A549 (cell line): ENCODE results near the gene SOCS7. TPM values are rescaled to one million over a fixed set of nuclear protein-coding genes. Genes with fewer than 3 reads are reported as not detected.

ENCODE experiments used
- ATAC-seq, 2 experiments: fragments of 200-7000 bp in 1 of 2; fragments of >200 bp in 1 of 2; cut with Nextera tagmentation in 1 of 2; cut with Tn5 transposase in 1 of 2; 3 replicates each; pipeline versions ENCODE4 v1.8.0 to v1.9.1; 2018 to 2020; ENCODE audit warnings: mild to moderate bottlenecking in 1 of 2, moderate library complexity in 1 of 2
- CTCF ChIA-PET: fragments of 300-600 bp; sonication (Branson Sonifier 250); formaldehyde crosslinking; extraction: SDS; loops from one replicate; lab custom pipeline; 2021; ENCODE audit warnings: antibody characterized with exemption, inconsistent platforms; lab: Yijun Ruan, JAX
- POLR2A ChIA-PET: fragments of 350-600 bp; formaldehyde crosslinking; extraction: SDS; loops from one replicate; lab custom pipeline; 2021; ENCODE audit warnings: antibody characterized with exemption, inconsistent platforms; lab: Yijun Ruan, JAX
- DNase-seq, 2 experiments: peaks; one replicate each; pipeline versions ENCODE4 v3.0.0 to v3.0.0-alpha.2; 2011 to 2016; ENCODE audit warnings: low read depth in 1 of 2, low spot score in 1 of 2
- FAIRE-seq: peaks from 2 replicates; lab custom pipeline; 2011; peaks lifted over from hg19 to GRCh38; lab: Jason Lieb, UNC
- H3K27ac ChIP-seq, 2 experiments: fragments of >200 bp; sonication (Bioruptor Twin); formaldehyde crosslinking; 3 replicates each; pipeline ENCODE4 v1.5.1; 2016 to 2017
- H3K4me1 ChIP-seq: fragments of >200 bp; sonication (Bioruptor Twin); formaldehyde crosslinking; 3 replicates; pipeline ENCODE4 v1.6.1; 2016
- H3K4me2 ChIP-seq: fragments of >200 bp; sonication (Bioruptor Twin); formaldehyde crosslinking; 3 replicates; pipeline ENCODE4 v1.6.1; 2016
- H3K4me3 ChIP-seq: fragments of >200 bp; sonication (Bioruptor Twin); formaldehyde crosslinking; 3 replicates; pipeline ENCODE4 v1.5.1; 2016
- H3K9me3 ChIP-seq: fragments of >200 bp; sonication (Bioruptor Twin); formaldehyde crosslinking; 3 replicates; pipeline ENCODE4 v1.6.1; 2016
- ATOH8 ChIP-seq: fragments of 250-450 bp; sonication (Bioruptor Pico); IDR thresholded peaks from 2 replicates; pipeline ENCODE4 v1.5.0; 2020; ENCODE audit warnings: low read depth, mild to moderate bottlenecking, moderate library complexity
- BCL3 ChIP-seq: fragments of >200 bp; sonication (Bioruptor Twin); formaldehyde crosslinking; IDR thresholded peaks from 3 replicates; pipeline ENCODE4 v1.6.1; 2016
- BHLHE40 ChIP-seq: IDR thresholded peaks from 2 replicates; pipeline ENCODE4 v1.6.1; 2012; ENCODE audit warnings: low read depth, low read length, inconsistent platforms
- CBX8 ChIP-seq: fragments of 200-600 bp; sonication (generic); IDR thresholded peaks from 2 replicates; pipeline ENCODE4 v1.6.1; 2016
- CTCF ChIP-seq: fragments of >200 bp; sonication (Bioruptor Twin); formaldehyde crosslinking; IDR thresholded peaks from 3 replicates; pipeline ENCODE4 v1.5.1; 2016
- EHF ChIP-seq: fragments of 250-450 bp; sonication (Bioruptor Pico); IDR thresholded peaks from 2 replicates; pipeline ENCODE4 v1.5.0; 2020; ENCODE audit warnings: mild to moderate bottlenecking
- EHMT2 ChIP-seq: fragments of 200-600 bp; sonication (generic); IDR thresholded peaks from 2 replicates; pipeline ENCODE4 v1.6.1; 2016; ENCODE audit warnings: antibody characterized with exemption, low read depth, mild to moderate bottlenecking, moderate library complexity
- ESRRA ChIP-seq: fragments of 150-350 bp; IDR thresholded peaks from 2 replicates; pipeline ENCODE4 v1.6.1; 2014; ENCODE audit warnings: mild to moderate bottlenecking, low read length, borderline replicate concordance
- FOSB ChIP-seq: fragments of 250-450 bp; sonication (Bioruptor Pico); IDR thresholded peaks from 2 replicates; pipeline ENCODE4 v1.5.0; 2020; ENCODE audit warnings: mild to moderate bottlenecking, moderate library complexity
- HOXB5 ChIP-seq: fragments of 250-450 bp; sonication (Bioruptor Pico); IDR thresholded peaks from 2 replicates; pipeline ENCODE4 v1.5.0; 2020; ENCODE audit warnings: mild to moderate bottlenecking, moderate library complexity
- MAFK ChIP-seq: fragments of 450-650 bp; IDR thresholded peaks from 2 replicates; pipeline ENCODE4 v1.6.1; 2014; ENCODE audit not compliant: partially characterized antibody
- MAZ ChIP-seq: fragments of 150-350 bp; IDR thresholded peaks from 2 replicates; pipeline ENCODE4 v1.6.1; 2014; ENCODE audit warnings: antibody characterized with exemption, low read depth, low read length, borderline replicate concordance
- NPAS2 ChIP-seq: fragments of 250-450 bp; sonication (Bioruptor Pico); IDR thresholded peaks from 2 replicates; pipeline ENCODE4 v1.8.0; 2022; ENCODE audit warnings: mild to moderate bottlenecking, moderate library complexity, borderline replicate concordance
- PBX3 ChIP-seq: IDR thresholded peaks from 2 replicates; pipeline ENCODE4 v1.6.1; 2012
- PHF8 ChIP-seq: fragments of 200-600 bp; sonication (generic); IDR thresholded peaks from 2 replicates; pipeline ENCODE4 v1.6.1; 2016; ENCODE audit warnings: low read depth, mild to moderate bottlenecking, antibody characterized with exemption, moderate library complexity, borderline replicate concordance
- RARB ChIP-seq: fragments of 250-450 bp; sonication (Bioruptor Pico); IDR thresholded peaks from 2 replicates; pipeline ENCODE4 v1.8.0; 2021; ENCODE audit warnings: mild to moderate bottlenecking, moderate library complexity
- SMC3 ChIP-seq: fragments of >200 bp; sonication (Bioruptor Twin); formaldehyde crosslinking; IDR thresholded peaks from 3 replicates; pipeline ENCODE4 v1.6.1; 2018; ENCODE audit warnings: inconsistent platforms
- TFCP2L1 ChIP-seq: fragments of 250-450 bp; sonication (Bioruptor Pico); IDR thresholded peaks from 2 replicates; pipeline ENCODE4 v1.5.0; 2021; ENCODE audit warnings: mild to moderate bottlenecking
- ZC3H11A ChIP-seq: fragments of 450-650 bp; IDR thresholded peaks from 2 replicates; pipeline ENCODE4 v1.6.1; 2014; ENCODE audit warnings: antibody characterized with exemption, mild to moderate bottlenecking
- ZFP36 ChIP-seq: fragments of 450-650 bp; IDR thresholded peaks from 2 replicates; pipeline ENCODE4 v1.6.1; 2014; ENCODE audit warnings: borderline replicate concordance; ENCODE audit not compliant: partially characterized antibody
- ZNF302 ChIP-seq: fragments of 250-450 bp; sonication (Bioruptor Pico); IDR thresholded peaks from 2 replicates; pipeline ENCODE4 v1.9.0; 2021; ENCODE audit warnings: inconsistent platforms, mild to moderate bottlenecking, moderate library complexity
- ZSCAN20 ChIP-seq: fragments of 250-450 bp; sonication (Bioruptor Pico); IDR thresholded peaks from 2 replicates; pipeline ENCODE4 v1.8.0; 2022; ENCODE audit warnings: mild to moderate bottlenecking, moderate library complexity
- WGBS: methylation state at CpG from one replicate; pipeline ENCODE4 v1.1.6; 2017; ENCODE audit errors: missing lambda C conversion rate; 5-methylcytosine and 5-hydroxymethylcytosine counted together
- polyA plus RNA-seq, 4 experiments: library from polyadenylated mRNA; depleted of rRNA in 3 of 4; stranded (reverse); fragments of >200 nt; fragmentation: RNase III in 1 of 4; extraction: RNeasy Plus Mini Kit Qiagen cat#74134 plus additional on column Dnase treatment in 1 of 4; gene quantifications; 2 replicates in 3 of 4; 3 replicates in 1 of 4; pipeline ENCODE4 v1.2.3, GENCODE V29; 2011 to 2017

Gene SOCS7
- polyA plus RNA-seq, 2 of the 4 experiments (the other 2 are of a cell fraction): 14.4 to 20.6 TPM

GRCh38 chr17:38352245-38353085 lies 821 bp downstream of the SOCS7 start:
- WGBS: 3% methylated on average over 20 of the region's 72 CpGs
- Histone ChIP-seq H3K4me3 (peak overlapping the region; percentile 95), H3K4me2 (peak overlapping the region; percentile 75), H3K27ac (peak overlapping the region; percentile 96 to 99), H3K9me3 (no peaks in the 10 kb centered on the region), H3K4me1 (peaks cover 26% of the 10 kb centered on the region)
- POLR2A ChIA-PET: interaction anchor here (0.7 to 1.8 kb wide), 5 partner anchors 13 to 62 kb away, joined by 3 to 8 read pairs (median 7); no protein-coding TSS in a partner anchor
- FAIRE-seq (no peak), DNase-seq (peak in 1 of 2 experiments; percentile 29), ATAC-seq (peak; percentile 15 to 16; a peak in 5 of 6 replicates)
- CTCF ChIA-PET: interaction anchor here (1.4 to 27.2 kb wide), 8 partner anchors 8 to 139 kb away, joined by 4 to 675 read pairs (median 9); partner anchors contain the start of gene GPR179
- TF ChIP-seq ATOH8 (CRISPR knock-in tag) (no peak), PHF8 (peak; percentile 30; the same call in 1 of the 2 replicates), ZSCAN20 (CRISPR knock-in tag) (no peak), BCL3 (no peak), MAZ (no peak), EHF (CRISPR knock-in tag) (no peak)

GRCh38 chr17:38353086-38353604 lies 1.5 kb downstream of the SOCS7 start:
- Histone ChIP-seq H3K4me1 (peaks cover 32% of the 10 kb centered on the region), H3K27ac (peak overlapping the region; percentile 96 to 99; a peak in 4 of 6 replicates), H3K4me2 (peak overlapping the region; percentile 75), H3K9me3 (no peaks in the 10 kb centered on the region), H3K4me3 (peak overlapping the region; percentile 95)
- FAIRE-seq (no peak), ATAC-seq (no peak), DNase-seq (no peak)
- POLR2A ChIA-PET: no interaction called here
- CTCF ChIA-PET: interaction anchor here (1.4 to 27.2 kb wide), 9 partner anchors 9 to 314 kb away, joined by 4 to 675 read pairs (median 10); partner anchors contain the start of gene GPR179
- WGBS: 61% methylated on average over 8 of the region's 8 CpGs
- TF ChIP-seq NPAS2 (CRISPR knock-in tag): no peak
- TF ChIP-seq CTCF: no peak
- TF ChIP-seq FOSB (CRISPR knock-in tag): no peak
- no peak for TF ChIP-seq PBX3
- no peak for TF ChIP-seq ZNF302
- TF ChIP-seq ZC3H11A: no peak
- no peak for TF ChIP-seq RARB (CRISPR knock-in tag)
- TF ChIP-seq ZFP36: no peak
- no peak for TF ChIP-seq BHLHE40
- TF ChIP-seq EHF (CRISPR knock-in tag): no peak
- TF ChIP-seq MAFK: no peak
- no peak for TF ChIP-seq SMC3
- no peak for TF ChIP-seq TFCP2L1 (CRISPR knock-in tag)
- TF ChIP-seq EHMT2: no peak
- TF ChIP-seq MAZ: no peak
- TF ChIP-seq ESRRA: no peak
- TF ChIP-seq CBX8: no peak
- TF ChIP-seq HOXB5 (CRISPR knock-in tag): no peak
